Tibial nerve (tissue), 4 donors: ENCODE data around the gene HTT. TPM values are rescaled to one million over a fixed set of nuclear protein-coding genes. Genes with fewer than 3 reads are reported as not detected.

Source experiments
- DNase-seq, 2 donors: peaks; one replicate each; pipeline ENCODE4 v3.0.0-alpha.2; 2019; ENCODE audit warnings: low spot score in 2 of 2
- H3K27ac ChIP-seq, 4 donors: fragments of 200-600 bp; sonication (generic) in 3 of 4; one replicate each; pipeline ENCODE4 v1.5.1; 2017 to 2019; ENCODE audit warnings: mild to moderate bottlenecking in 1 of 4
- H3K27me3 ChIP-seq, 2 donors: fragments of 200-600 bp; sonication (generic) in 1 of 2; one replicate each; pipeline versions ENCODE4 v1.5.1 to v1.6.0; 2017 to 2019
- H3K36me3 ChIP-seq, 3 donors: fragments of 200-600 bp; sonication (generic); one replicate each; pipeline ENCODE4 v1.5.1; 2018 to 2019
- H3K4me1 ChIP-seq, 4 donors: fragments of 200-600 bp; sonication (generic) in 3 of 4; one replicate each; pipeline ENCODE4 v1.5.1; 2017 to 2019
- H3K4me3 ChIP-seq, 4 donors: fragments of 200-600 bp; sonication (generic) in 3 of 4; one replicate each; pipeline ENCODE4 v1.5.1; 2017 to 2019; ENCODE audit warnings: mild to moderate bottlenecking in 1 of 4, moderate library complexity in 1 of 4
- H3K9me3 ChIP-seq, 4 donors: fragments of 200-600 bp; sonication (generic) in 3 of 4; one replicate each; pipeline ENCODE4 v1.5.1; 2017 to 2019
- CTCF ChIP-seq, 5 experiments: fragments of 200-600 bp in 3 of 5; fragments of 450-650 bp in 2 of 5; sonication (generic) in 3 of 5; IDR thresholded peaks; one replicate each; pipeline ENCODE4 v1.5.1; 2016 to 2019; ENCODE audit warnings: antibody characterized with exemption in 5 of 5, mild to moderate bottlenecking in 3 of 5, moderate library complexity in 2 of 5
- EP300 ChIP-seq, 2 donors: sonication (generic); formaldehyde crosslinking; IDR thresholded peaks; one replicate each; pipeline ENCODE4 v1.6.1; 2017; ENCODE audit warnings: antibody characterized with exemption in 2 of 2, mild to moderate bottlenecking in 1 of 2
- POLR2A ChIP-seq, 2 donors: fragments of 450-650 bp; IDR thresholded peaks; one replicate each; pipeline ENCODE4 v1.6.1; 2017; ENCODE audit warnings: antibody characterized with exemption in 2 of 2, mild to moderate bottlenecking in 2 of 2, moderate library complexity in 2 of 2
- WGBS, 2 donors: methylation state at CpG; one replicate each; pipeline ENCODE4 v1.1.5; 2018; 5-methylcytosine and 5-hydroxymethylcytosine counted together
- total RNA-seq, 4 donors: library from RNA; depleted of rRNA; stranded (reverse); fragments of >200 nt; gene quantifications; one replicate each; pipeline ENCODE4 v1.1.0, GENCODE V29; 2016

Gene HTT
- total RNA-seq, 4 donors from 2014 or later, result 62.2 to 93.6 (median 81.2) TPM

GRCh38 chr4:3200423-3201090 lies 126.1 kb downstream of the HTT start:
- no peak for TF ChIP-seq EP300 (IDR thresholded peaks at IDR 0.05)
- TF ChIP-seq POLR2A (IDR thresholded peaks at IDR 0.05), result no peak
- TF ChIP-seq CTCF (IDR thresholded peaks at IDR 0.05), result no peak
- DNase-seq, result no peak
- peaks cover 0 to 40% (median 14%) of the 10 kb centered on the region in 4 donors for H3K4me1 ChIP-seq

GRCh38 chr4:3201718-3202702 lies 127.5 kb downstream of the HTT start:
- no peak for DNase-seq
- 74 to 75% methylated on average over 11 of the region's 11 CpGs for WGBS, 2 donors
- peak overlapping the region in 1 of 4 donors; percentile 12 for H3K27ac ChIP-seq

More at GRCh38 chr4:3200423-3201090, 126.1 kb downstream of the HTT start:
- Histone ChIP-seq H3K36me3 (peaks cover 0 to 76% (median 7%) of the 10 kb centered on the region in 3 donors), H3K4me3 (no peak overlapping the region), H3K27ac (no peak overlapping the region), H3K27me3 (no peaks in the 10 kb centered on the region), H3K9me3 (no peaks in the 10 kb centered on the region)
- 81 to 90% methylated on average over 8 of the region's 8 CpGs for WGBS, 2 donors

GRCh38 chr4:3202836-3203820 lies 128.6 kb downstream of the HTT start:
- peaks cover 0 to 73% (median 7%) of the 10 kb centered on the region in 3 donors for H3K36me3 ChIP-seq
- 58 to 65% methylated on average over 22 of the region's 22 CpGs for WGBS, 2 donors
- TF ChIP-seq POLR2A (IDR thresholded peaks at IDR 0.05), result no peak
- TF ChIP-seq EP300 (IDR thresholded peaks at IDR 0.05), result no peak
- TF ChIP-seq CTCF (IDR thresholded peaks at IDR 0.05), result no peak
- no peak overlapping the region for H3K4me3 ChIP-seq
- H3K9me3 ChIP-seq, result no peaks in the 10 kb centered on the region
- peaks cover 0 to 40% (median 14%) of the 10 kb centered on the region in 4 donors for H3K4me1 ChIP-seq
- DNase-seq, result no peak
- H3K27ac ChIP-seq, result peak overlapping the region in 3 of 4 donors; percentile 27 to 53 (median 50)
- no peaks in the 10 kb centered on the region for H3K27me3 ChIP-seq

More at GRCh38 chr4:3201718-3202702, 127.5 kb downstream of the HTT start:
- Histone ChIP-seq H3K27me3 (no peaks in the 10 kb centered on the region), H3K4me3 (no peak overlapping the region), H3K4me1 (peaks cover 0 to 40% (median 14%) of the 10 kb centered on the region in 4 donors), H3K36me3 (peaks cover 0 to 75% (median 7%) of the 10 kb centered on the region in 3 donors), H3K9me3 (no peaks in the 10 kb centered on the region)
- TF ChIP-seq CTCF (IDR thresholded peaks at IDR 0.05), result no peak
- no peak for TF ChIP-seq POLR2A (IDR thresholded peaks at IDR 0.05)
- TF ChIP-seq EP300 (IDR thresholded peaks at IDR 0.05), result no peak

GRCh38 chr4:3203971-3204431 lies 129.5 kb downstream of the HTT start:
- WGBS, 2 donors, result 44 to 54% methylated on average over 8 of the region's 8 CpGs
- TF ChIP-seq POLR2A (IDR thresholded peaks at IDR 0.05), result no peak
- TF ChIP-seq EP300 (IDR thresholded peaks at IDR 0.05), result no peak
- TF ChIP-seq CTCF (IDR thresholded peaks at IDR 0.05), result no peak
- DNase-seq, result no peak
- Histone ChIP-seq H3K4me1 (peaks cover 0 to 40% (median 14%) of the 10 kb centered on the region in 4 donors), H3K27me3 (no peaks in the 10 kb centered on the region), H3K9me3 (no peaks in the 10 kb centered on the region), H3K36me3 (peaks cover 0 to 73% (median 7%) of the 10 kb centered on the region in 3 donors), H3K4me3 (no peak overlapping the region), H3K27ac (peak overlapping the region in 3 of 4 donors; percentile 27 to 53 (median 53))
